Liver (tissue), 10 donors: ENCODE results near the gene LGALS9. TPM values are rescaled to one million over a fixed set of nuclear protein-coding genes. Genes with fewer than 3 reads are reported as not detected.
"Not testable (repeated sequence)": the region's sequence is repeated elsewhere in the genome, so short reads cannot be mapped to it uniquely, and the experiment has no call there.

ENCODE experiments used
- DNase-seq: peaks from one replicate; pipeline ENCODE4 v3.0.0-alpha.2; 2017; ENCODE audit warnings: low spot score
- H3K27ac ChIP-seq, 2 donors: one replicate each; pipeline ENCODE4 v1.7.0; 2013; ENCODE audit warnings: inconsistent platforms in 2 of 2, low read length in 2 of 2, control low read depth in 1 of 2, low read depth in 1 of 2, mild to moderate bottlenecking in 1 of 2
- H3K27me3 ChIP-seq, 4 donors: one replicate each; pipeline versions ENCODE4 v1.6.1 to v1.7.0; 2013; ENCODE audit warnings: low read length in 3 of 4, inconsistent platforms in 1 of 4, mild to moderate bottlenecking in 1 of 4, moderate library complexity in 1 of 4; ENCODE audit not compliant: control insufficient read depth in 4 of 4, insufficient read depth in 4 of 4
- H3K36me3 ChIP-seq, 4 donors: one replicate each; pipeline versions ENCODE4 v1.6.1 to v1.7.0; 2013; ENCODE audit warnings: low read length in 3 of 4, mild to moderate bottlenecking in 3 of 4, low read depth in 1 of 4, moderate library complexity in 1 of 4; ENCODE audit not compliant: control insufficient read depth in 4 of 4, insufficient read depth in 3 of 4
- H3K4me1 ChIP-seq, 4 donors: one replicate each; pipeline versions ENCODE4 v1.6.1 to v1.7.0; 2013; ENCODE audit warnings: low read length in 3 of 4, mild to moderate bottlenecking in 3 of 4, moderate library complexity in 1 of 4; ENCODE audit not compliant: control insufficient read depth in 4 of 4, insufficient read depth in 4 of 4
- H3K4me3 ChIP-seq, 3 donors: one replicate each; pipeline versions ENCODE4 v1.6.1 to v1.7.0; 2013; ENCODE audit warnings: low read length in 3 of 3, control low read depth in 1 of 3, low read depth in 1 of 3, mild to moderate bottlenecking in 1 of 3
- H3K9ac ChIP-seq, 2 donors: one replicate each; pipeline ENCODE4 v1.7.0; 2013; ENCODE audit warnings: low read length in 2 of 2, mild to moderate bottlenecking in 2 of 2, moderate library complexity in 2 of 2, control low read depth in 1 of 2, low read depth in 1 of 2
- H3K9me3 ChIP-seq, 4 donors: one replicate each; pipeline versions ENCODE4 v1.6.1 to v1.7.0; 2013; ENCODE audit warnings: low read length in 3 of 4; ENCODE audit not compliant: control insufficient read depth in 4 of 4
- WGBS: extraction: QIAGEN DNeasy Blood & Tissue Kit; methylation state at CpG from one replicate; pipeline ENCODE4 v1.1.7; 2013; 5-methylcytosine and 5-hydroxymethylcytosine counted together
- polyA plus RNA-seq, 2 donors: library from polyadenylated mRNA; stranded (reverse) in 1 of 2; unstranded in 1 of 2; fragments of 200-250 nt in 1 of 2; fragments of >200 nt in 1 of 2; fragmentation: Nextera tagmentation in 1 of 2; extraction: Ambion mirVana in 1 of 2; gene quantifications; one replicate each; pipeline versions ENCODE4 v1.2.1 to v1.2.3, GENCODE V29; 2013 to 2015
- small RNA-seq: library from RNA; depleted of rRNA; stranded (forward); fragments of <200 nt; gene quantifications from one replicate; pipeline ENCODE3, GENCODE V24; 2014
- total RNA-seq, 2 donors: library from RNA; depleted of rRNA; stranded (reverse); fragments of >200 nt; gene quantifications; one replicate each; pipeline ENCODE4 v1.2.3, GENCODE V29; 2014
- donor health status: healthy.
- donor health status: healthy.
- donor health status: healthy.
- donor health status: healthy.
- donor health status: healthy.

LGALS9 gene
- total and polyA plus RNA-seq, 4 donors: 6.1 to 24.7 (median 13.5) TPM

DNA sequence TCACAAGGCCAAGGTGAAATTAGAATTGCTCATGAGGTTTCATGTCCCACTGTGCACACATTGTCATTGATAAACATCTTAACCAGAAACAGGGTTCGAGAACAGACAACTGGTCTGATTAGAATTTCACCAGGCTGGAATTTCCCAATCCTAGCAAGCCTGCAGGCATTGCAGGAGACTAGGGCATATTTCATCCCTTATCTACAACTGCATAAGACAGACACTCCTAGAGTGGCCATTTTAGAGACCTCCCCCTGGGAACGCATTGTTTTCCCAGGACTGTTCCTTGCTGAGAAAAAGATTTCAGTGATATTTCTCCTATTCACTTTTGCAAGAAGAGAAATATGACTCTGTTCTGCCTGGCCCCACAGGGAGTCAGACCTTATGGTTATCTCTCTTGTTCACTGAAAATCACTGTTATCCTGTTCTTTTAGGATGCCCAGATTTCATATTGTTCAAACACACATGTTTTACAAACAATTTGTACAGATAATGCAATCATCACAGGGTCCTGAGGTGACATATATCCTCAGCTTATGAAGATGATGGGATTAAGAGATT lies 64.3 kb downstream of the LGALS9 start:
- H3K9me3 ChIP-seq: peaks cover 5 to 11% (median 10%) of the 10 kb centered on the region in 4 donors
- not testable (repeated sequence) for H3K4me3 ChIP-seq, H3K36me3 ChIP-seq, DNase-seq, H3K27ac ChIP-seq, H3K27me3 ChIP-seq, H3K4me1 ChIP-seq, H3K9ac ChIP-seq
- 73% methylated on average over 2 of the region's 2 CpGs for WGBS

Small RNAs within 50 kb of the gene (small RNA-seq; reads per million reads assigned to genes)
- gene AC015688.1 (not detected), gene AC015688.2 (not detected), gene AC015688.5 (not detected), gene CPDP1 (not detected)

Other genes with a start within 250 kb of the LGALS9 start
- gene KSR1, start 174.7 kb upstream of the LGALS9 start, total RNA-seq: 1 to 10 TPM; 5.3 to 9.0 TPM
- gene KSR1, start 174.7 kb upstream of the LGALS9 start, polyA plus RNA-seq: 1 to 10 TPM; 1.2 to 2.9 TPM
- gene NOS2, start 169.3 kb downstream of the LGALS9 start, total RNA-seq: under 1 TPM in 1 of 2 donors, not detected in 1; under 0.01 TPM
- gene NOS2, start 169.3 kb downstream of the LGALS9 start, polyA plus RNA-seq: under 1 TPM in 1 of 2 donors, not detected in 1; 0.01 TPM